Hippocampal formation (tissue), 2 donors: ENCODE results near the gene LIMS1.
"Not testable (repeated sequence)": the region's sequence is repeated elsewhere in the genome, so short reads cannot be mapped to it uniquely, and the experiment has no call there.

Source experiments
- DNase-seq, 2 donors: peaks; one replicate each; lab custom pipeline; 2025; lab: John Stamatoyannopoulos, UW

LIMS1 gene

GRCh38 chr2:108664089-108664488 is 129.8 kb downstream of the LIMS1 start:
- DNase-seq, result not testable (repeated sequence)

GRCh38 chr2:108664979-108665378 is 130.7 kb downstream of the LIMS1 start:
- DNase-seq, result not testable (repeated sequence)

DNA sequence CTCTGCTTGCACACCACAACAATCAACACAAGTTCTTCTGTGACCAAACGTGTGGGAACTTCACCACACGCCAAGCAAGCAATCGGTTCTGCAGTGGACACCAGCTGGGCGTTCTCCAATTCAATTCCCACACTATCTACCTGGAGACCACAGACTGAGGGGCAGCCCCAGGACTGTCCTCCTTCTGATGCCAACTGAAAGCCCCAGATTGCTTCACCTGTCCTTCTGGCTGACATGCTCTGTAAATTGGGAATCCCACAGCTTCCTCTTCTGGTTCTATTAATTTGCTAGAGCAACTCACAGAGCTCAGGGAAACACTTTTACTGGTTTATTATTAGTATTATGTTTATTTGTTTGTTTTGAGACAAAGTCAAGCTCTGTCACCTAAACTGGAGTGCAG is 131.7 kb downstream of the LIMS1 start:
- DNase-seq, result not testable (repeated sequence)

- not testable (repeated sequence) for DNase-seq
Measured at GRCh38 chr2:108667140-108667539, 132.9 kb downstream of the LIMS1 start.

GRCh38 chr2:108670282-108670681 is 136.0 kb downstream of the LIMS1 start:
- DNase-seq, result not testable (repeated sequence)

DNA sequence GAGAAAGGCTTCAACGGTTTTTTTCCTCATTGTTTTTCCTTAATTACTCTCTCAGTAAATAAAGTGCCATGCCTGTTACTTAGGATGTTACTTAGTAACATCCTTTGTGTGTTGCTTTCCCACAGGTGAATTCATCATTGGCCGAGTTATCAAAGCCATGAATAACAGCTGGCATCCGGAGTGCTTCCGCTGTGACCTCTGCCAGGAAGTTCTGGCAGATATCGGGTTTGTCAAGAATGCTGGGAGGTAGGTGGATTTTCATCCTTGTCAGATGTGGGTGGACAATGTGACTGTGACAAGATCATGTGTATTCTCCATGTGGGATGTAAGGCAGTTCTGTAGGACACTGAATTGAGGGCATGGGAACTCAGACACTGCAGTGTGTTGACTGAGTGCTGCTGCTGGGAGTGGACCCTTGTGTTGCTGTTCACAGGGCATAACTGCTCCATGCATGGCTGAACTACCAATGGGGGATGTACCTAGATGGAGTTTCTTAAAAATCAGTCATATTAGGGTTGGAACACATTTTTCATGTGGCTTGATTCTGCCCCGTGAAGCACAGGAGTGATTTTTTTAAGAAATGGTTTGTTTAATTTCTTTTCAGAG is 138.0 kb downstream of the LIMS1 start:
- DNase-seq, result not testable (repeated sequence)

DNA sequence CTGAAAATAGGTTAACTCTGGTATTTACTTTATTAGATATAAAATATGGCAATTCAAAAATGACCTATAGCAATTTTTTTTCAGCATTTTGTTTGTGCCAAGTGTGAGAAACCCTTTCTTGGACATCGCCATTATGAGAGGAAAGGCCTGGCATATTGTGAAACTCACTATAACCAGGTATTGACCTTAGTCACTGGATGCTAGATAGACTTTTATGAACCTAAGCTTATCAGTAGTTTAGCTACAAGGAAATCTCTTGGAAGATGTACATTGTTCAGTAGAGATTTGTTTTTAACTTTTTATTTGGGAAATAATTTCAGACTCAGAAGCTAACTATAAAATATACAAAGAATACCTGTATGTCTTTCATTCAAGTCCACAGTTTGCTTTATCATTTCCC is 142.3 kb downstream of the LIMS1 start:
- not testable (repeated sequence) for DNase-seq

- not testable (repeated sequence) for DNase-seq
Measured at GRCh38 chr2:108677239-108677744, 143.0 kb downstream of the LIMS1 start.

DNA sequence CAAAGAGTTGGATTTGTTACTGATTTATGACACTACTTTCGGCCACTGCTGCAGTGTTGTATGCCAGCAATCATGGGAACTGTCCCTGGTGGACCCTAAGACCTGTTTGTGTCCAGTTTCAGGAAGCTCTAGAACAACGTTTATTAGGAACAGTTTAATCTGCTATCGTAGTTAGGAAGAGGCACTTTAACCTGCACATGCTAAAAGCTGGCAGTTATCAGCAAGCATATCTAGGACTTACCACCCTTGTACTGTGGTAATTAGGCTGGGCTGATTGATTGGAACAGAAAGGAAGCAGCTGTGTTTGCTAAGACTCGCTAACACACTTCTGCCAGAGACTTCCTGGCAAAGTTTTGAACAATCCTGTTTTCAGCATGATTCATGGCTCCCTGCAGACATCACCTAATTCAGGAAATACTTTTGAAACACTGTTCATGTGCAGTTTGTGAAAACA is 144.0 kb downstream of the LIMS1 start:
- not testable (repeated sequence) for DNase-seq

DNA sequence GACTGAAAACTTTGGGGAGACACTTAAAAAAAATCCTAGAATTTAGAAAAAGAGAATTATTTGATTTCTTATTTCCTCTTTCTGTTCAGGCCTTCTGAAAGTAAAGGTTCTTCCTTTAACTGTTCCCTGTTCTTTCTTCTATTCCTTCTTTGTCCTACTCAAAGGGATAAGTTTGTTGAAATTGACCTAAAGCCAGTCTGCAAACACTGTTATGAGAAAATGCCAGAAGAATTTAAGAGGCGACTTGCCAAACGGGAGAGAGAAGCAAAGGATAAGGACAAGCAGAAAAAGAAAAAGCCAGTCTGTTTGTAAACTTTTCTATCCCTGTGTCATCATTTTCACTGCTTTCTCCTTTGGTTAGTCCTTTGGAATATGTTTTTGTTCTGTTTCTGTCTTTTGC is 146.5 kb downstream of the LIMS1 start:
- DNase-seq, result not testable (repeated sequence)

DNA sequence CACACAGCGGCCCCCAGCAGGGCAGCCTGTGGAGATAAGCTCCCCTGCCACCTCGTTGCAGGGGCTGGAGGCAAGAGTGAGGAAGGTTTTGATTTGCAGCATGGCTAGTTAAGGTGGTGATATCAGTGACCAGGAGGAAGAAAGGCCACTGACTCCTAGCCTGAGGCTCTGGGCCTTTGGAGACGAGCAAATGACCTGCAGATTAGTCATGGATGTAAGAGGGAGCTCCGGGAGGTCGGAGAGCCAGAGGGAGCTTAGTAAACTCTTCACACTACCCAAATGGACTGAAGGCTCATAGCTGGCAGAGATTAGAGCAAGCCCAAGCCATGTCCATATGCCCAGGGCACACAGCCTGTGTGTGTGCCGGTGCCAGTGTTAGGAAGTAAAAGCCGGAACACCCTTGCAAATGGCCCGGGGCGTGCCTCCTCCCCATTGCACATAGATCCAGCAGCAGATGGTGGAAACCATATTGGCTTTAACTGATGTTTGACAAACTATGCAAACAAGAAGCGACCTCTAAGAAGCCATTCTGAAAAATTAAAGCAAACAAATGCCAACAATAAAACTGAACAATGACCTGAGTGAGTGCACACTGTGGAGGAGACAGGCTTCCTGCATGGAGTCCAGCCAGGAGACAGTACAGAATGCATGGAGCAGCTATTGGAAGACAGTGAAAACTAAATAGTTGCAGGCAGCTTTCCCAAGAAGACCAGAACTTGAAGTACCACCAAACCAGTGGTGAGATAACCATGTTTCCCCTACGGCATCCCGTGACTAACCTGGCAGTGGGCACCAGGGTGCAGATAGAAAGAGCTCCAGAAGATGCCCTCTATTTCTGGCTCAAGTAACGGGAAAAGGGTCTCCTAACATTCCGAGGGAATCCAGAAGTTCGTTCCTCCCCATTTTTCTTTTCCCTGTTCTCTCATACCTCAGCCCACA is 154.8 kb downstream of the LIMS1 start:
- not testable (repeated sequence) for DNase-seq

GRCh38 chr2:108690001-108690400 is 155.7 kb downstream of the LIMS1 start:
- not testable (repeated sequence) for DNase-seq

- no peak for DNase-seq
Measured at GRCh38 chr2:108691447-108691846, 157.2 kb downstream of the LIMS1 start.

GRCh38 chr2:108701208-108701607 is 166.9 kb downstream of the LIMS1 start:
- no peak for DNase-seq

- DNase-seq, result no peak
Measured at GRCh38 chr2:108701806-108702205, 167.5 kb downstream of the LIMS1 start.

DNA sequence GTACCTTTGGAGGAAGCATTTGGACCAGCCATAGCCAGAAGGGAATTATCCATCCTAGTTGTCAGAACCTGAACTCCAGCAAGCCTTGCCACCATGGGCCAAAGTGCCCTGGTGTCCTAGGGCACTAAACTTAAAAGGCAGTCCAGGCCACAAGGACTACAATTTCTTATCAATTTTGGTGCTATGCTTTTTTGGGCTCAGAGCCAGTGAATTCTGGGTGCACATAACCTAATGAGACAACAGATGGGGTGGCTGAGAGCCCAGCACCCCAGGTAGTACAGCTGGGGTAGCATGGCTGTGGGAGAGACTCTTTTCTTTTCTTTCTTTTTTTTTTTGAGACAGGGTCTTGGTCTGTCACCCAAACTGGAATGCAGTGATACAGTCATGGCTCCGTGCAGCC is 170.6 kb downstream of the LIMS1 start:
- DNase-seq, result no peak

DNA sequence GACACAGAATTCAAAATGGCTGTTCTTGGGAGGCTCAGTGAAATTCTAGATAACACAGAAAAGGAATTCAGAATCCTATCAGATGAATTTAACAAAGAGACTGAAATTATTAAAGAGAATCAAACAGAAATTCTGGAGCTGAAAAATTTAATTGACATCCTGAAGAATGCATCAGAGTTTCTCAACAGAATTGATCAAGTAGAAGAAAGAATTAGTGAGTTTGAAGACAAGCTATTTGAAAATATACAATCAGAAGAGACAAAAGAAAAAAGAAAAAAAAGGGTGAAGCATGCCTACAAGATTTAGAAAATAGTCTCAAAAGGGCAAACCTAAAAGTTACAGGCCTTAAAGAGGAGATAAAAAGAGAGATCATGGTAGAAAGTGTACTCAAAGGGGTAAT is 173.0 kb downstream of the LIMS1 start:
- no peak for DNase-seq

DNA sequence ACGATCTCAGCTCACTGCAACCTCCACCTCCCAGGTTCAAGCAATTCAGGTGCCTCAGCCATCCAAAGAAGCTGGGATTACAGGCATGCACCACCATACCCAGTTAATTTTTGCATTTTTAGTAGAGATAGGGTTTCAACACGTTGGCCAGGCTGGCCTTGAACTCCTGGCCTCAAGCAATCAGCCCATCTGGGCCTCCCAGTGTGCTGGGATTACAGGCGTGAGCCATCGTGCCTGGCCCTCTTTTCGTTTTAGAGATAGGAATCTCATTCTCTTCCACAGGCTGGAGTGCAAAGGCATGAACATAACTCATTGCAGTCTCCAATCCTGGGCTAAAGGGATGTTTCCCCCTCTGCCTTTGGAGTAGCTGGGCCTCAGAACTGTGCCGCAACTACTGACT is 182.7 kb downstream of the LIMS1 start:
- not testable (repeated sequence) for DNase-seq

DNA sequence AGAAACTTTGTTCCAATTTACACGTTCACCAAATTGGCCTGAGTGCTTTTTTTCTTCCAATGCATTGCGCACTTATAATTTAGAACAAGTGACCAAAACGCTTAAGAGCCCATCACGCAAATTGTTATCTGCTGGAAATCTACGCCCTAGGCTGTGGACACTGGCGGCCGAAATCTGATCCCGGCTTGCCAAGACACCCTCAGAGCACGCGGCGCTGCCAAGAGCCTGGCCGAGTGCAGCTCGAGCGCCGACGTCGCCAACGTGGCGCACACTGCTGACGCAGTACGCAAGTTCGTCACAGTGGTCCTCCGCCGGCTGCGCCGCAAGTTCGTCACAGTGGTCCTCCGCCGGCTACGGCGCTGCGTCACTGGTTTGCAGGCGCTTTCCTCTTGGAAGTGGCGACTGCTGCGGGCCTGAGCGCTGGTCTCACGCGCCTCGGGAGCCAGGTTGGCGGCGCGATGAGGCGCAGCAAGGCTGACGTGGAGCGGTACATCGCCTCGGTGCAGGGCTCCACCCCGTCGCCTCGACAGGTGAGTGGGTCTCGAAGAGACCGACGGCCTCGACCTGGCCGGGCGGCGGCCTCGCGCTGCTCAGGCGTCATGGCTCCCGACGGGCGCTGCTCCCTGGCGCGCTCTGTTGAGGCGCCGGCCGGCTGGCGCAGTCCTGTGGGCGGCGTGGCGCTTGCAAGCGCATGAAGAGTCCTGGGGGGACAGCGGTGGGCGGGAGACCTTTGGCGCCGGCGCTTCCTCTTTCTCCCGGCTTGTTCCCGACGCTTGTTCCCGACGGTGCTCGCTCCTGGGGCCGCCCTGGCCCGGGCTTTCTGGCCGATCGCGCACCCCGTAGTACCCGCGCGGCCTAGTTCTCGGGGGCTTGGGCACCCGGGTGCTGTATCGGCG is 185.1 kb downstream of the LIMS1 start, which contains the start of gene RANBP2:
Gene RANBP2, plus strand, starts transcription at position 334 of the 896 bp plus-strand sequence. Its CDS starts 125 bp downstream, at position 459.
- peak; percentile 85 to 87 for DNase-seq

GRCh38 chr2:108726048-108726447 is 191.8 kb downstream of the LIMS1 start:
- DNase-seq, result not testable (repeated sequence)

DNA sequence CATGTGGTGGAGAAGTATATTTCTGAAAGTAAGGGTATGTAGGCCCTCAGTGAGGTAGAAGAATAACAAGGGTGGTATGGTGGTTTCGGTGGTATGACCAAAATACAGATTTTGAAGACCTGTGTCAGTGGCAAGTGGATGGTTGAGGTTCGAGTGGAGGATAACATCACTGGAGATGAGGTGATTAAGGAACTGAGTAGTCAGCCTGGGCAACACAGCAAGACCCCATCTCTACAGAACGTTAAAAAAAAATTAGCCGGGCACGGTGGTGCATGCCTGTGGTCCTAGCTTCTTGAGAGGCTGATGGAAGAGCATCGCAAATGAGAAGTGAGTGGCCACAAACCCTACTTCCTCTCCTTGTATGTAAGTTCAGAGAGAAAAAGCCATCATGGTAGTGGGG is 200.4 kb downstream of the LIMS1 start:
- not testable (repeated sequence) for DNase-seq
